ENCODE results near the gene TUBGCP3. TPM values are rescaled to one million over a fixed set of nuclear protein-coding genes. Genes with fewer than 3 reads are reported as not detected.

TUBGCP3 gene
- total RNA-seq, 1 experiment from 2014 or later = 13.7 TPM

- DNase-seq = no peak
- Mint-ChIP-seq H3K9me3 (ENCODE audit: low read depth, unreplicated experiment) (no peaks in the 10 kb centered on the region), H3K27ac (ENCODE audit: unreplicated experiment) (no peak overlapping the region), H3K4me3 (ENCODE audit: low read depth, unreplicated experiment) (no peak overlapping the region), H3K27me3 (ENCODE audit: unreplicated experiment) (no peaks in the 10 kb centered on the region), H3K36me3 (ENCODE audit: insufficient read depth, unreplicated experiment) (no peaks in the 10 kb centered on the region), H3K4me1 (ENCODE audit: low read depth, unreplicated experiment) (no peaks in the 10 kb centered on the region)
- intact Hi-C loops (cut with micrococcal nuclease; ENCODE audit: unreplicated experiment) = no loop called here
- TF ChIP-seq CTCF (IDR thresholded peaks at IDR 0.05; ENCODE audit: unreplicated experiment) = no peak
- CTCF ChIA-PET = no interaction called here
- BruUV-seq (replicated peaks) = no TSS peak
These were observed 114.1 kb downstream of the TUBGCP3 start for GRCh38 chr13:112473818-112474217.

- Mint-ChIP-seq H3K4me1 (ENCODE audit: low read depth, unreplicated experiment) (no peaks in the 10 kb centered on the region), H3K27ac (ENCODE audit: unreplicated experiment) (no peak overlapping the region), H3K9me3 (ENCODE audit: low read depth, unreplicated experiment) (no peaks in the 10 kb centered on the region), H3K36me3 (ENCODE audit: insufficient read depth, unreplicated experiment) (no peaks in the 10 kb centered on the region), H3K4me3 (ENCODE audit: low read depth, unreplicated experiment) (no peak overlapping the region), H3K27me3 (ENCODE audit: unreplicated experiment) (no peaks in the 10 kb centered on the region)
- CTCF ChIA-PET = no interaction called here
- no peak for DNase-seq
- BruUV-seq (replicated peaks) = no TSS peak
- intact Hi-C loops (cut with micrococcal nuclease; ENCODE audit: unreplicated experiment) = no loop called here
- no peak for TF ChIP-seq CTCF (IDR thresholded peaks at IDR 0.05; ENCODE audit: unreplicated experiment)
These were observed 118.7 kb downstream of the TUBGCP3 start for GRCh38 chr13:112469071-112469745.

- Mint-ChIP-seq H3K4me1 (ENCODE audit: low read depth, unreplicated experiment) (no peaks in the 10 kb centered on the region), H3K9me3 (ENCODE audit: low read depth, unreplicated experiment) (no peaks in the 10 kb centered on the region), H3K27me3 (ENCODE audit: unreplicated experiment) (no peaks in the 10 kb centered on the region), H3K27ac (ENCODE audit: unreplicated experiment) (no peak overlapping the region), H3K36me3 (ENCODE audit: insufficient read depth, unreplicated experiment) (no peaks in the 10 kb centered on the region), H3K4me3 (ENCODE audit: low read depth, unreplicated experiment) (no peak overlapping the region)
- CTCF ChIA-PET = no interaction called here
- intact Hi-C loops (cut with micrococcal nuclease; ENCODE audit: unreplicated experiment) = no loop called here
- BruUV-seq (replicated peaks) = no TSS peak
- DNase-seq = no peak
- no peak for TF ChIP-seq CTCF (IDR thresholded peaks at IDR 0.05; ENCODE audit: unreplicated experiment)
These were observed 119.9 kb downstream of the TUBGCP3 start for GRCh38 chr13:112468069-112468468.

- TF ChIP-seq CTCF (IDR thresholded peaks at IDR 0.05; ENCODE audit: unreplicated experiment) = no peak
- no TSS peak for BruUV-seq (replicated peaks)
- H3K4me3 Mint-ChIP-seq (ENCODE audit: low read depth, unreplicated experiment) = no peak overlapping the region
- H3K36me3 Mint-ChIP-seq (ENCODE audit: insufficient read depth, unreplicated experiment) = no peaks in the 10 kb centered on the region
- no peaks in the 10 kb centered on the region for H3K4me1 Mint-ChIP-seq (ENCODE audit: low read depth, unreplicated experiment)
- no peaks in the 10 kb centered on the region for H3K27me3 Mint-ChIP-seq (ENCODE audit: unreplicated experiment)
- intact Hi-C loops (cut with micrococcal nuclease; ENCODE audit: unreplicated experiment) = no loop called here
- no peaks in the 10 kb centered on the region for H3K9me3 Mint-ChIP-seq (ENCODE audit: low read depth, unreplicated experiment)
- no peak for DNase-seq
- H3K27ac Mint-ChIP-seq (ENCODE audit: unreplicated experiment) = no peak overlapping the region
- CTCF ChIA-PET = no interaction called here
These were observed 120.7 kb downstream of the TUBGCP3 start for GRCh38 chr13:112467236-112467635.
